HepG2 (cell line): ENCODE data around the gene FOXD2. TPM values are rescaled to one million over a fixed set of nuclear protein-coding genes. Genes with fewer than 3 reads are reported as not detected.

Experiments used
- ARNT ChIP-seq: fragments of 450-650 bp; IDR thresholded peaks from 2 replicates; pipeline ENCODE4 v1.6.1; 2017
- ESRRA ChIP-seq: sonication (generic); formaldehyde crosslinking; IDR thresholded peaks from 2 replicates; pipeline ENCODE4 v1.5.1; 2020; ENCODE audit warnings: mild to moderate bottlenecking, low read depth, missing genetic modification reagents
- HMG20A ChIP-seq: IDR thresholded peaks from 2 replicates; pipeline ENCODE4 v1.6.1; 2016; ENCODE audit warnings: borderline replicate concordance
- MAFG ChIP-seq: sonication (generic); formaldehyde crosslinking; IDR thresholded peaks from 2 replicates; pipeline ENCODE4 v1.5.1; 2020; ENCODE audit warnings: mild to moderate bottlenecking, missing genetic modification reagents
- MAFK ChIP-seq, 2 experiments: IDR thresholded peaks in 1 of 2; conservative IDR thresholded peaks in 1 of 2; 2 replicates each; pipeline ENCODE4 v1.6.1; 2011; ENCODE audit warnings: improper control_type of control experiment in 2 of 2, low read length in 2 of 2
- MED1 ChIP-seq: sonication (generic); formaldehyde crosslinking; IDR thresholded peaks from 2 replicates; pipeline ENCODE4 v1.4.0; 2020; ENCODE audit warnings: missing genetic modification reagents
- MEF2D ChIP-seq: sonication (generic); formaldehyde crosslinking; IDR thresholded peaks from 2 replicates; pipeline ENCODE4 v1.5.1; 2020; ENCODE audit warnings: mild to moderate bottlenecking, missing genetic modification reagents
- NAIF1 ChIP-seq: sonication (generic); formaldehyde crosslinking; IDR thresholded peaks from 2 replicates; pipeline ENCODE4 v1.5.0; 2020; ENCODE audit warnings: mild to moderate bottlenecking, missing genetic modification reagents, borderline replicate concordance
- PTBP1 ChIP-seq: fragments of 200-400 bp; formaldehyde crosslinking; IDR thresholded peaks from 2 replicates; pipeline ENCODE4 v1.6.1; 2018; ENCODE audit warnings: low read length, low read depth; ENCODE audit not compliant: poor library complexity, severe bottlenecking
- RAD21 ChIP-seq: fragments of 450-650 bp; formaldehyde crosslinking; IDR thresholded peaks from 2 replicates; pipeline ENCODE4 v1.5.0; 2020; ENCODE audit warnings: mild to moderate bottlenecking
- RBAK ChIP-seq: sonication (generic); formaldehyde crosslinking; IDR thresholded peaks from 2 replicates; pipeline ENCODE4 v1.5.1; 2020; ENCODE audit warnings: mild to moderate bottlenecking, missing genetic modification reagents
- RBM22 ChIP-seq: fragments of 200-400 bp; formaldehyde crosslinking; optimal IDR thresholded peaks from 2 replicates; pipeline ENCODE3; 2017; ENCODE audit warnings: mild to moderate bottlenecking, low read length, moderate library complexity
- SATB2 ChIP-seq: sonication (generic); formaldehyde crosslinking; IDR thresholded peaks from 2 replicates; pipeline ENCODE4 v1.5.0; 2020; ENCODE audit warnings: missing genetic modification reagents
- TGIF2 ChIP-seq: IDR thresholded peaks from 2 replicates; pipeline ENCODE4 v1.6.1; 2016; ENCODE audit warnings: control low read depth, missing compliant biosample characterization
- WIZ ChIP-seq: sonication (generic); formaldehyde crosslinking; IDR thresholded peaks from 2 replicates; pipeline ENCODE4 v1.5.1; 2020; ENCODE audit warnings: mild to moderate bottlenecking, missing genetic modification reagents
- ZNF264 ChIP-seq: sonication (generic); formaldehyde crosslinking; IDR thresholded peaks from 2 replicates; pipeline ENCODE4 v1.4.0; 2020; ENCODE audit warnings: missing genetic modification reagents
- ZNF383 ChIP-seq: sonication (generic); formaldehyde crosslinking; IDR thresholded peaks from 2 replicates; pipeline ENCODE4 v1.4.0; 2020; ENCODE audit warnings: missing genetic modification reagents, mild to moderate bottlenecking, borderline replicate concordance
- ZNF556 ChIP-seq: sonication (generic); formaldehyde crosslinking; IDR thresholded peaks from 2 replicates; pipeline ENCODE4 v1.4.0; 2020; ENCODE audit warnings: mild to moderate bottlenecking, missing genetic modification reagents, borderline replicate concordance
- ZNF557 ChIP-seq: sonication (generic); formaldehyde crosslinking; IDR thresholded peaks from 2 replicates; pipeline ENCODE4 v1.4.0; 2020; ENCODE audit warnings: missing genetic modification reagents
- ZNF562 ChIP-seq: sonication (generic); formaldehyde crosslinking; IDR thresholded peaks from 2 replicates; pipeline ENCODE4 v1.8.0; 2022; ENCODE audit warnings: missing genetic modification reagents, borderline replicate concordance
- ZNF672 ChIP-seq: sonication (generic); formaldehyde crosslinking; IDR thresholded peaks from 2 replicates; pipeline ENCODE4 v1.8.1; 2022; ENCODE audit warnings: missing genetic modification reagents
- ZNF7 ChIP-seq: IDR thresholded peaks from 2 replicates; pipeline ENCODE4 v1.6.1; 2016; ENCODE audit warnings: missing biosample characterization, missing genetic modification reagents
- ZNF772 ChIP-seq: sonication (generic); formaldehyde crosslinking; IDR thresholded peaks from 2 replicates; pipeline ENCODE4 v1.5.0; 2020; ENCODE audit warnings: mild to moderate bottlenecking, missing genetic modification reagents
- ZNF777 ChIP-seq: sonication (generic); formaldehyde crosslinking; IDR thresholded peaks from 2 replicates; pipeline ENCODE4 v1.4.0; 2020; ENCODE audit warnings: missing genetic modification reagents
- ZSCAN29 ChIP-seq: sonication (generic); formaldehyde crosslinking; conservative IDR thresholded peaks from 2 replicates; pipeline ENCODE4 v1.4.0; 2020; ENCODE audit warnings: mild to moderate bottlenecking, missing genetic modification reagents
- polyA plus RNA-seq, 8 experiments: library from polyadenylated mRNA; depleted of rRNA in 3 of 8; stranded (reverse) in 7 of 8; unstranded in 1 of 8; fragments of >200 nt; fragmentation: Illumina TruSeq in 4 of 8; extraction: Trizol in 4 of 8; gene quantifications; 2 replicates each; pipeline versions ENCODE4 v1.2.1 to v1.2.3, GENCODE V29; 2011 to 2016; ENCODE audit warnings: low read depth in 4 of 8, missing spikeins in 1 of 8, mixed read lengths in 1 of 8; ENCODE audit not compliant: insufficient read depth in 1 of 8
- total RNA-seq, 5 experiments: library from RNA; depleted of rRNA; stranded (reverse); fragments of >200 nt; fragmentation: Illumina TruSeq; extraction: Trizol; gene quantifications; 2 replicates each; pipeline ENCODE4 v1.2.3, GENCODE V29; 2016; ENCODE audit warnings: low read depth in 1 of 5
- TF ChIP-seq, protein P1 (sequence below): sonication (generic); formaldehyde crosslinking; IDR thresholded peaks from 2 replicates; pipeline ENCODE4 v1.4.0; 2020; ENCODE audit warnings: missing genetic modification reagents, mild to moderate bottlenecking, borderline replicate concordance
- TF ChIP-seq, protein P2 (sequence below): sonication (generic); formaldehyde crosslinking; IDR thresholded peaks from 2 replicates; pipeline ENCODE4 v1.4.0; 2020; ENCODE audit warnings: mild to moderate bottlenecking, low read depth, missing genetic modification reagents
- TF ChIP-seq, protein P3 (sequence below): sonication (generic); formaldehyde crosslinking; IDR thresholded peaks from 2 replicates; pipeline ENCODE4 v1.5.1; 2020; ENCODE audit warnings: mild to moderate bottlenecking, missing genetic modification reagents

Gene FOXD2
- total and polyA plus RNA-seq, 2 of the 13 experiments (the other 11 are each of a cell fraction or from before 2014, with no cell fraction given): 0.01 to 0.09 TPM

DNA sequence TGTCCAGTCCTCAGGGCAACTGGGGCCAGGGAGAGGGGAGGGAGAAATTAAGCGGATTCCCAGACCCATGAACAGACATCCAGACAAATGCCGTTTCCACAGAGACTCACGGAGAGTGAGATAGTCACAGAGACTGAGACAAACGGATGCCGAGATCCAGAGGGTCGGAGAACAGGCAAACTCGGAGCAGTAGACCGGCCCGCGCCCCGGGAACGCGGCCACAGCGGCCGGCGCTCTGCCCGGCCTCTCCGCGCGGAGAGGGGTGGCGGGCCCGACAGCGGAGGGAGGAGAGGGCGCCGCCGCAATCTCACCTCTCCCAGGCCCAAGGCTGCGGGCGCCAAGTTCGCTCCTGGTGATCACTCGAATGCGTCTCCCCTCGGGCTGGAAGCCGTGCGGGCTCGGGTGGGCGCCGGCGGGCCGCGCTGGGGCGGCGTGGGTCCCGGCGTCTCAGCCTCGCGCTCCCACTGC is 831 bp upstream of the FOXD2 start (continued):
- TF ChIP-seq ZNF672 (CRISPR knock-in tag) (no peak), ZNF557 (CRISPR knock-in tag) (no peak), HMG20A (no peak), WIZ (CRISPR knock-in tag) (no peak), PTBP1 (no peak), ZNF264 (no peak), RBAK (CRISPR knock-in tag) (no peak), RAD21 (CRISPR knock-in tag) (no peak), MED1 (CRISPR knock-in tag) (no peak; the same call in 1 of the 2 replicates), MEF2D (CRISPR knock-in tag) (no peak), NAIF1 (CRISPR knock-in tag) (no peak), ZNF7 (CRISPR knock-in tag) (no peak), MAFG (CRISPR knock-in tag) (no peak), ARNT (no peak), SATB2 (no peak), MAFK (conservative IDR thresholded peaks at IDR 0.05 in 1 of 2, IDR thresholded peaks at IDR 0.05 in 1 of 2; ENCODE audit: low read length in 2 of 2) (no peak), ZNF562 (CRISPR knock-in tag) (no peak), ZNF383 (CRISPR knock-in tag) (peak; percentile 64; the same call in 1 of the 2 replicates), ZNF777 (CRISPR knock-in tag) (peak; percentile 82), TGIF2 (CRISPR knock-in tag) (0 out of 2 replicates have a peak, but pooled peaks have one; percentile 48), ZSCAN29 (peak; percentile 76; the same call in 1 of the 2 replicates), ZNF556 (CRISPR knock-in tag) (0 out of 2 replicates have a peak, but pooled peaks have one; percentile 19), RBM22 (no peak), ESRRA (CRISPR knock-in tag) (peak; percentile 4; the same call in 1 of the 2 replicates), ZNF772 (no peak)
- TF ChIP-seq, protein P1, sequence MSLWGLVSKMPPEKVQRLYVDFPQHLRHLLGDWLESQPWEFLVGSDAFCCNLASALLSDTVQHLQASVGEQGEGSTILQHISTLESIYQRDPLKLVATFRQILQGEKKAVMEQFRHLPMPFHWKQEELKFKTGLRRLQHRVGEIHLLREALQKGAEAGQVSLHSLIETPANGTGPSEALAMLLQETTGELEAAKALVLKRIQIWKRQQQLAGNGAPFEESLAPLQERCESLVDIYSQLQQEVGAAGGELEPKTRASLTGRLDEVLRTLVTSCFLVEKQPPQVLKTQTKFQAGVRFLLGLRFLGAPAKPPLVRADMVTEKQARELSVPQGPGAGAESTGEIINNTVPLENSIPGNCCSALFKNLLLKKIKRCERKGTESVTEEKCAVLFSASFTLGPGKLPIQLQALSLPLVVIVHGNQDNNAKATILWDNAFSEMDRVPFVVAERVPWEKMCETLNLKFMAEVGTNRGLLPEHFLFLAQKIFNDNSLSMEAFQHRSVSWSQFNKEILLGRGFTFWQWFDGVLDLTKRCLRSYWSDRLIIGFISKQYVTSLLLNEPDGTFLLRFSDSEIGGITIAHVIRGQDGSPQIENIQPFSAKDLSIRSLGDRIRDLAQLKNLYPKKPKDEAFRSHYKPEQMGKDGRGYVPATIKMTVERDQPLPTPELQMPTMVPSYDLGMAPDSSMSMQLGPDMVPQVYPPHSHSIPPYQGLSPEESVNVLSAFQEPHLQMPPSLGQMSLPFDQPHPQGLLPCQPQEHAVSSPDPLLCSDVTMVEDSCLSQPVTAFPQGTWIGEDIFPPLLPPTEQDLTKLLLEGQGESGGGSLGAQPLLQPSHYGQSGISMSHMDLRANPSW (CRISPR knock-in tag): no peak
- TF ChIP-seq, protein P2, sequence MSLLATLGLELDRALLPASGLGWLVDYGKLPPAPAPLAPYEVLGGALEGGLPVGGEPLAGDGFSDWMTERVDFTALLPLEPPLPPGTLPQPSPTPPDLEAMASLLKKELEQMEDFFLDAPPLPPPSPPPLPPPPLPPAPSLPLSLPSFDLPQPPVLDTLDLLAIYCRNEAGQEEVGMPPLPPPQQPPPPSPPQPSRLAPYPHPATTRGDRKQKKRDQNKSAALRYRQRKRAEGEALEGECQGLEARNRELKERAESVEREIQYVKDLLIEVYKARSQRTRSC: no peak
- TF ChIP-seq, protein P3, sequence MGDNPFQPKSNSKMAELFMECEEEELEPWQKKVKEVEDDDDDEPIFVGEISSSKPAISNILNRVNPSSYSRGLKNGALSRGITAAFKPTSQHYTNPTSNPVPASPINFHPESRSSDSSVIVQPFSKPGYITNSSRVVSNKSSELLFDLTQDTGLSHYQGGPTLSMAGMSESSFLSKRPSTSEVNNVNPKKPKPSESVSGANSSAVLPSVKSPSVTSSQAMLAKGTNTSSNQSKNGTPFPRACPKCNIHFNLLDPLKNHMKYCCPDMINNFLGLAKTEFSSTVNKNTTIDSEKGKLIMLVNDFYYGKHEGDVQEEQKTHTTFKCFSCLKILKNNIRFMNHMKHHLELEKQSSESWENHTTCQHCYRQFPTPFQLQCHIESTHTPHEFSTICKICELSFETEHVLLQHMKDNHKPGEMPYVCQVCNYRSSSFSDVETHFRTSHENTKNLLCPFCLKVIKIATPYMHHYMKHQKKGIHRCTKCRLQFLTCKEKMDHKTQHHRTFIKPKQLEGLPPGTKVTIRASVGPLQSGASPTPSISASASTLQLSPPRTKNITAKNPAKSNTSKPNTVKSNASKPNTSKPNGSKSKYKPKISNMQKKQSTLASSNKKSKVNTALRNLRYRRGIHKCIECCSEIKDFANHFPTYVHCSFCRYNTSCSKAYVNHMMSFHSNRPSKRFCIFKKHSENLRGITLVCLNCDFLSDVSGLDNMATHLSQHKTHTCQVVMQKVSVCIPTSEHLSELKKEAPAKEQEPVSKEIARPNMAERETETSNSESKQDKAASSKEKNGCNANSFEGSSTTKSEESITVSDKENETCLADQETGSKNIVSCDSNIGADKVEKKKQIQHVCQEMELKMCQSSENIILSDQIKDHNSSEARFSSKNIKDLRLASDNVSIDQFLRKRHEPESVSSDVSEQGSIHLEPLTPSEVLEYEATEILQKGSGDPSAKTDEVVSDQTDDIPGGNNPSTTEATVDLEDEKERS (CRISPR knock-in tag): no peak
